Measurements from ENCODE around the gene SORCS1.

SORCS1 gene

GRCh38 chr10:106804992-106805582, 359.4 kb downstream of the SORCS1 start:
- Histone ChIP-seq H3K4me1 (no peaks in the 10 kb centered on the region), H3K27me3 (ENCODE audit: control insufficient read depth, insufficient read depth, low read length) (no peaks in the 10 kb centered on the region), H3K79me2 (no peaks in the 10 kb centered on the region), H3K4me2 (ENCODE audit: low read length) (no peak overlapping the region), H3K36me3 (ENCODE audit: control insufficient read depth, insufficient read depth, low read length) (no peaks in the 10 kb centered on the region), H3K9me3 (ENCODE audit: control insufficient read depth, low read length) (no peaks in the 10 kb centered on the region), H3K9ac (no peak overlapping the region), H3K27ac (no peak overlapping the region), H2AFZ (no peak overlapping the region), H3K4me3 (ENCODE audit: low read depth, low read length) (no peak overlapping the region)
- no peak for TF ChIP-seq CTCF (IDR thresholded peaks at IDR 0.05)

- no peak overlapping the region for H3K4me2 ChIP-seq (ENCODE audit: low read length)
- H3K27ac ChIP-seq, result no peak overlapping the region
Measured at GRCh38 chr10:106802949-106803348, 361.6 kb downstream of the SORCS1 start.

GRCh38 chr10:106799776-106800175, 364.7 kb downstream of the SORCS1 start:
- no peaks in the 10 kb centered on the region for H3K36me3 ChIP-seq (ENCODE audit: control insufficient read depth, insufficient read depth, low read length)
- H3K27me3 ChIP-seq (ENCODE audit: control insufficient read depth, insufficient read depth, low read length), result no peaks in the 10 kb centered on the region
- no peak overlapping the region for H2AFZ ChIP-seq
- no peaks in the 10 kb centered on the region for H3K79me2 ChIP-seq
- no peak overlapping the region for H3K9ac ChIP-seq
- H3K27ac ChIP-seq, result no peak overlapping the region
- no peak overlapping the region for H3K4me2 ChIP-seq (ENCODE audit: low read length)
- no peaks in the 10 kb centered on the region for H3K4me1 ChIP-seq
- no peaks in the 10 kb centered on the region for H3K9me3 ChIP-seq (ENCODE audit: control insufficient read depth, low read length)
- no peak for TF ChIP-seq CTCF (IDR thresholded peaks at IDR 0.05)
- no peak overlapping the region for H3K4me3 ChIP-seq (ENCODE audit: low read depth, low read length)

More at GRCh38 chr10:106802949-106803348, 361.6 kb downstream of the SORCS1 start:
- no peaks in the 10 kb centered on the region for H3K9me3 ChIP-seq (ENCODE audit: control insufficient read depth, low read length)
- no peak overlapping the region for H3K4me3 ChIP-seq (ENCODE audit: low read depth, low read length)
- H3K36me3 ChIP-seq (ENCODE audit: control insufficient read depth, insufficient read depth, low read length), result no peaks in the 10 kb centered on the region
- H3K4me1 ChIP-seq, result no peaks in the 10 kb centered on the region
- H3K79me2 ChIP-seq, result no peaks in the 10 kb centered on the region
- no peak overlapping the region for H3K9ac ChIP-seq
- TF ChIP-seq CTCF (IDR thresholded peaks at IDR 0.05), result no peak
- H2AFZ ChIP-seq, result no peak overlapping the region
- no peaks in the 10 kb centered on the region for H3K27me3 ChIP-seq (ENCODE audit: control insufficient read depth, insufficient read depth, low read length)

- Histone ChIP-seq H3K27ac (no peak overlapping the region), H3K36me3 (ENCODE audit: control insufficient read depth, insufficient read depth, low read length) (no peaks in the 10 kb centered on the region), H3K27me3 (ENCODE audit: control insufficient read depth, insufficient read depth, low read length) (no peaks in the 10 kb centered on the region), H3K9ac (no peak overlapping the region), H3K79me2 (no peaks in the 10 kb centered on the region), H2AFZ (no peak overlapping the region), H3K9me3 (ENCODE audit: control insufficient read depth, low read length) (no peaks in the 10 kb centered on the region), H3K4me3 (ENCODE audit: low read depth, low read length) (no peak overlapping the region), H3K4me1 (no peaks in the 10 kb centered on the region), H3K4me2 (ENCODE audit: low read length) (no peak overlapping the region)
- no peak for TF ChIP-seq CTCF (IDR thresholded peaks at IDR 0.05)
Measured at GRCh38 chr10:106795619-106796018, 368.9 kb downstream of the SORCS1 start.

- H3K4me2 ChIP-seq (ENCODE audit: low read length), result no peak overlapping the region
- no peaks in the 10 kb centered on the region for H3K79me2 ChIP-seq
- no peaks in the 10 kb centered on the region for H3K9me3 ChIP-seq (ENCODE audit: control insufficient read depth, low read length)
- no peak for TF ChIP-seq CTCF (IDR thresholded peaks at IDR 0.05)
- H3K4me3 ChIP-seq (ENCODE audit: low read depth, low read length), result no peak overlapping the region
- H3K27ac ChIP-seq, result no peak overlapping the region
- H2AFZ ChIP-seq, result no peak overlapping the region
- no peaks in the 10 kb centered on the region for H3K27me3 ChIP-seq (ENCODE audit: control insufficient read depth, insufficient read depth, low read length)
- H3K36me3 ChIP-seq (ENCODE audit: control insufficient read depth, insufficient read depth, low read length), result no peaks in the 10 kb centered on the region
- no peaks in the 10 kb centered on the region for H3K4me1 ChIP-seq
- no peak overlapping the region for H3K9ac ChIP-seq
Measured at GRCh38 chr10:106793617-106794016, 370.9 kb downstream of the SORCS1 start.
